Fibroblast of skin of left biceps (primary cell): ENCODE data around the gene EML5.

ENCODE experiments used
- DNase-seq, 2 experiments: peaks; one replicate each; pipeline ENCODE4 v3.0.0-alpha.2; 2013; ENCODE audit warnings: low read depth in 2 of 2

Gene EML5

GRCh38 chr14:88562831-88563686, 229.7 kb downstream of the EML5 start, which contains the start of gene ZC3H14:
TSS of gene ZC3H14 (plus strand) at chr14:88563037. CDS start at chr14:88563134, 97 bp downstream.
- DNase-seq, result peak; percentile 61 to 69

GRCh38 chr14:88562532-88562830, 230.3 kb downstream of the EML5 start:
- DNase-seq, result no peak
